ENCODE data around the gene RNF44.

The RNF44 gene

DNA sequence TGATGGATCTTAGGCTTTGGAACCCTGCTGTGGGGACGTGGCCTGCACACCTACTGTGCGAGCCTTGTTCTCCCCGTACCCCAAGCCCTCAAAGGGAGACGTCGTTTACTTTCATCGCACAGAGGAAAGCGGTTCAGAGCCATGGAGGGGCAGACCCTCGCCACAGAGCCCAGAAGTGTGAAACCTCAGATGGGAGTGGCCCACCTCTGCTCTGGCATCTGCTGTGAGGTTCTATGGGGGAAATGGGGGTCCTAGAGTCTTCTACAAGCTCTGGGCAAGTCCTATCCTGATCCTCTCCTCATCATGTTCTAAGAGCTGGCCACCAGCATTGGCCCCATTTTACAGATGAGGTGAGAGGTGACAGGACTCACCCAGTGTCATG is 3.7 kb upstream of the RNF44 start:
- Histone ChIP-seq H3K9me3 (ENCODE audit: insufficient read depth, low read length, severe bottlenecking) (no peaks in the 10 kb centered on the region), H3K36me3 (ENCODE audit: insufficient read depth, low read length) (peaks cover 4% of the 10 kb centered on the region; the same call in 1 of the 2 replicates), H3K79me2 (ENCODE audit: insufficient read depth, low read length) (peaks cover 11% of the 10 kb centered on the region), H4K20me1 (ENCODE audit: insufficient read depth, low read length) (no peaks in the 10 kb centered on the region; the same call in 1 of the 2 replicates), H3K9ac (ENCODE audit: low read depth, low read length) (peak overlapping the region; percentile 70), H3K27ac (ENCODE audit: low read length) (peak overlapping the region; percentile 61), H3K4me2 (ENCODE audit: insufficient read depth, low read length) (peak overlapping the region; percentile 89), H3K4me1 (ENCODE audit: insufficient read depth, low read length) (peaks cover 56% of the 10 kb centered on the region), H3K4me3 (ENCODE audit: low read depth in 1 of 2, low read length in 2 of 2) (peak overlapping the region in 1 of 2 experiments; percentile 84; a peak in 1 of 4 replicates), H3K27me3 (ENCODE audit: insufficient read depth, low read length, poor library complexity) (peaks cover 8% of the 10 kb centered on the region), H2AFZ (ENCODE audit: low read depth, low read length) (peak overlapping the region; percentile 54; the same call in 1 of the 2 replicates)
- ATAC-seq (ENCODE audit: insufficient read depth, low read depth) = no peak
- DNase-seq = peak; percentile 42
- TF ChIP-seq, protein P1, sequence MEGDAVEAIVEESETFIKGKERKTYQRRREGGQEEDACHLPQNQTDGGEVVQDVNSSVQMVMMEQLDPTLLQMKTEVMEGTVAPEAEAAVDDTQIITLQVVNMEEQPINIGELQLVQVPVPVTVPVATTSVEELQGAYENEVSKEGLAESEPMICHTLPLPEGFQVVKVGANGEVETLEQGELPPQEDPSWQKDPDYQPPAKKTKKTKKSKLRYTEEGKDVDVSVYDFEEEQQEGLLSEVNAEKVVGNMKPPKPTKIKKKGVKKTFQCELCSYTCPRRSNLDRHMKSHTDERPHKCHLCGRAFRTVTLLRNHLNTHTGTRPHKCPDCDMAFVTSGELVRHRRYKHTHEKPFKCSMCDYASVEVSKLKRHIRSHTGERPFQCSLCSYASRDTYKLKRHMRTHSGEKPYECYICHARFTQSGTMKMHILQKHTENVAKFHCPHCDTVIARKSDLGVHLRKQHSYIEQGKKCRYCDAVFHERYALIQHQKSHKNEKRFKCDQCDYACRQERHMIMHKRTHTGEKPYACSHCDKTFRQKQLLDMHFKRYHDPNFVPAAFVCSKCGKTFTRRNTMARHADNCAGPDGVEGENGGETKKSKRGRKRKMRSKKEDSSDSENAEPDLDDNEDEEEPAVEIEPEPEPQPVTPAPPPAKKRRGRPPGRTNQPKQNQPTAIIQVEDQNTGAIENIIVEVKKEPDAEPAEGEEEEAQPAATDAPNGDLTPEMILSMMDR (IDR thresholded peaks at IDR 0.05; ENCODE audit: borderline replicate concordance, extremely low read depth, low read length, poor library complexity, severe bottlenecking) = no peak
- TF ChIP-seq EZH2 (IDR thresholded peaks at IDR 0.05; ENCODE audit: borderline replicate concordance, low read depth, low read length, severe bottlenecking) = no peak

DNA sequence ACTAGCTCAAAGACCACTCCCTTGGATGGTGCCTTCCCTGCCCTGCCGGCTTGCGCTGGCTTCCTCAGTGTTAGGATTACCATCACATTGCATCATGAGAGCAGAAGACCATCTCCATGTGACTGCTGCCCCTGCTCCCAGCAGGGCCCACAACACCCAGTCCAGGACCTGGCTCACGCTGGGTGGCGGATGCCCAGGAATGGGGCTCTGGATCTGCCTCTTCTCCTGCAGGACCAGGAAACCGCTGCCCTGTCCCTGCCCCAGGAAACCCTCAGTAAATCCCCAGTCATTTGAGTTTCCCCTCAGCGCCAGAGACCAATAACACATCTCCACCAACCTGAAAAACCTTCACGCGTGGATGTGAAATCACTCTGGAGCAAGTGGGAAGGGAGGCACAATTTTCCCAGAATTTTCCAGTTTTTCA is 3.3 kb upstream of the RNF44 start:
- H4K20me1 ChIP-seq (ENCODE audit: insufficient read depth, low read length) = peaks cover 3% of the 10 kb centered on the region; the same call in 1 of the 2 replicates
- H3K79me2 ChIP-seq (ENCODE audit: insufficient read depth, low read length) = peaks cover 15% of the 10 kb centered on the region
- H3K9ac ChIP-seq (ENCODE audit: low read depth, low read length) = peak overlapping the region; percentile 70; the same call in 1 of the 2 replicates
- H3K27ac ChIP-seq (ENCODE audit: low read length) = peak overlapping the region; percentile 61; the same call in 1 of the 2 replicates
- H3K9me3 ChIP-seq (ENCODE audit: insufficient read depth, low read length, severe bottlenecking) = no peaks in the 10 kb centered on the region
- no peak for ATAC-seq (ENCODE audit: insufficient read depth, low read depth)
- H3K4me1 ChIP-seq (ENCODE audit: insufficient read depth, low read length) = peaks cover 59% of the 10 kb centered on the region
- no peak overlapping the region for H3K4me2 ChIP-seq (ENCODE audit: insufficient read depth, low read length)
- no peak overlapping the region for H2AFZ ChIP-seq (ENCODE audit: low read depth, low read length)
- peaks cover 9% of the 10 kb centered on the region; the same call in 1 of the 2 replicates for H3K36me3 ChIP-seq (ENCODE audit: insufficient read depth, low read length)
- no peak for DNase-seq
- H3K4me3 ChIP-seq (ENCODE audit: low read depth in 1 of 2, low read length in 2 of 2) = no peak overlapping the region
- TF ChIP-seq, protein P1 (IDR thresholded peaks at IDR 0.05; ENCODE audit: borderline replicate concordance, extremely low read depth, low read length, poor library complexity, severe bottlenecking) = no peak
- TF ChIP-seq EZH2 (IDR thresholded peaks at IDR 0.05; ENCODE audit: borderline replicate concordance, low read depth, low read length, severe bottlenecking) = no peak
- H3K27me3 ChIP-seq (ENCODE audit: insufficient read depth, low read length, poor library complexity) = peaks cover 5% of the 10 kb centered on the region

DNA sequence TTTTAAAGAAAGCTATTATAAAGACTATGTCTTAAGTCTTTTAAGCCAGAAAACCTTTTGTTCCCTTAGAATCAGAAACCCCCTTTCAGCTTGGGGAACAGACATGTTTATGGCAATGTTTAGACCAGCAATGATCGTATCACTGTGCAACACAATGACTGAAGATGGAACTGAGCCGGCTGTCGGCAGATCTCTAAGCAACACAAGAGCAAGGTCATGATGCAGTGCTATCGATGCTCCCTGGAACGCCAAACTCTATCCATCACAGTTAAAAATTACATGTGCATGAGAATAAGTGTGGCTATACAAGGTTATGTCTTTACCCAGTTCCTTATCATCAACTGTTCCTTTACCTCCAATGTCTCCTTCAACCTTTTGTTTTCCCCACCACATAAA is 1.8 kb upstream of the RNF44 start:
- H3K4me1 ChIP-seq (ENCODE audit: insufficient read depth, low read length) = peaks cover 64% of the 10 kb centered on the region
- H3K36me3 ChIP-seq (ENCODE audit: insufficient read depth, low read length) = peaks cover 17% of the 10 kb centered on the region
- H2AFZ ChIP-seq (ENCODE audit: low read depth, low read length) = no peak overlapping the region
- H3K4me3 ChIP-seq (ENCODE audit: low read depth in 1 of 2, low read length in 2 of 2) = no peak overlapping the region
- ATAC-seq (ENCODE audit: insufficient read depth, low read depth) = no peak
- no peak for TF ChIP-seq EZH2 (IDR thresholded peaks at IDR 0.05; ENCODE audit: borderline replicate concordance, low read depth, low read length, severe bottlenecking)
- TF ChIP-seq, protein P1 (IDR thresholded peaks at IDR 0.05; ENCODE audit: borderline replicate concordance, extremely low read depth, low read length, poor library complexity, severe bottlenecking) = no peak
- H3K27ac ChIP-seq (ENCODE audit: low read length) = no peak overlapping the region
- H3K9me3 ChIP-seq (ENCODE audit: insufficient read depth, low read length, severe bottlenecking) = no peaks in the 10 kb centered on the region
- no peak overlapping the region for H3K9ac ChIP-seq (ENCODE audit: low read depth, low read length)
- peaks cover 16% of the 10 kb centered on the region for H4K20me1 ChIP-seq (ENCODE audit: insufficient read depth, low read length)
- DNase-seq = no peak
- peaks cover 3% of the 10 kb centered on the region for H3K27me3 ChIP-seq (ENCODE audit: insufficient read depth, low read length, poor library complexity)
- H3K79me2 ChIP-seq (ENCODE audit: insufficient read depth, low read length) = peaks cover 30% of the 10 kb centered on the region
- no peak overlapping the region for H3K4me2 ChIP-seq (ENCODE audit: insufficient read depth, low read length)
